HFF-Myc (cell line): ENCODE data around the gene TGFB2.

Experiments used
- DNase-seq: peaks from one replicate; pipeline ENCODE4 v3.0.0-alpha.2; 2011; ENCODE audit warnings: low read depth; ENCODE audit errors: extremely low read depth
- H3K4me3 ChIP-seq: replicated peaks from 2 replicates; pipeline ENCODE4 v1.5.1; 2011; ENCODE audit warnings: low read depth, mild to moderate bottlenecking, control low read depth, low read length
- CTCF ChIP-seq: IDR thresholded peaks from 2 replicates; pipeline ENCODE4 v1.5.1; 2012; ENCODE audit warnings: mild to moderate bottlenecking, low read depth, low read length, control low read depth; ENCODE audit errors: missing control alignments

TGFB2 gene

GRCh38 chr1:218429301-218429700 is 84.2 kb downstream of the TGFB2 start:
- no peak overlapping the region for H3K4me3 ChIP-seq
- no peak for TF ChIP-seq CTCF
- no peak for DNase-seq

- TF ChIP-seq CTCF = no peak
- no peak overlapping the region for H3K4me3 ChIP-seq
- DNase-seq = no peak
Measured at GRCh38 chr1:218430346-218430745, 85.2 kb downstream of the TGFB2 start.

- no peak for TF ChIP-seq CTCF
- DNase-seq = no peak
- no peak overlapping the region for H3K4me3 ChIP-seq
Measured at GRCh38 chr1:218430822-218431221, 85.7 kb downstream of the TGFB2 start.

- no peak for TF ChIP-seq CTCF
- DNase-seq = no peak
- no peak overlapping the region for H3K4me3 ChIP-seq
Measured at GRCh38 chr1:218431476-218431875, 86.3 kb downstream of the TGFB2 start.

GRCh38 chr1:218433744-218434143 is 88.6 kb downstream of the TGFB2 start:
- TF ChIP-seq CTCF = no peak
- no peak overlapping the region for H3K4me3 ChIP-seq
- no peak for DNase-seq

- no peak for TF ChIP-seq CTCF
- no peak for DNase-seq
- H3K4me3 ChIP-seq = no peak overlapping the region
Measured at GRCh38 chr1:218435528-218435927, 90.4 kb downstream of the TGFB2 start.

- no peak for DNase-seq
- no peak for TF ChIP-seq CTCF
- H3K4me3 ChIP-seq = no peak overlapping the region
Measured at GRCh38 chr1:218436346-218436745, 91.2 kb downstream of the TGFB2 start.
